Tibial nerve (tissue), 4 donors: ENCODE measurements around the gene NEURL3. TPM values are rescaled to one million over a fixed set of nuclear protein-coding genes. Genes with fewer than 3 reads are reported as not detected.

Experiments
- DNase-seq, 2 donors: peaks; one replicate each; pipeline ENCODE4 v3.0.0-alpha.2; 2019; ENCODE audit warnings: low spot score in 2 of 2
- H3K27ac ChIP-seq, 4 donors: fragments of 200-600 bp; sonication (generic) in 3 of 4; one replicate each; pipeline ENCODE4 v1.5.1; 2017 to 2019; ENCODE audit warnings: mild to moderate bottlenecking in 1 of 4
- H3K27me3 ChIP-seq, 2 donors: fragments of 200-600 bp; sonication (generic) in 1 of 2; one replicate each; pipeline versions ENCODE4 v1.5.1 to v1.6.0; 2017 to 2019
- H3K36me3 ChIP-seq, 3 donors: fragments of 200-600 bp; sonication (generic); one replicate each; pipeline ENCODE4 v1.5.1; 2018 to 2019
- H3K4me1 ChIP-seq, 4 donors: fragments of 200-600 bp; sonication (generic) in 3 of 4; one replicate each; pipeline ENCODE4 v1.5.1; 2017 to 2019
- H3K4me3 ChIP-seq, 4 donors: fragments of 200-600 bp; sonication (generic) in 3 of 4; one replicate each; pipeline ENCODE4 v1.5.1; 2017 to 2019; ENCODE audit warnings: mild to moderate bottlenecking in 1 of 4, moderate library complexity in 1 of 4
- H3K9me3 ChIP-seq, 4 donors: fragments of 200-600 bp; sonication (generic) in 3 of 4; one replicate each; pipeline ENCODE4 v1.5.1; 2017 to 2019
- CTCF ChIP-seq, 5 experiments: fragments of 200-600 bp in 3 of 5; fragments of 450-650 bp in 2 of 5; sonication (generic) in 3 of 5; IDR thresholded peaks; one replicate each; pipeline ENCODE4 v1.5.1; 2016 to 2019; ENCODE audit warnings: antibody characterized with exemption in 5 of 5, mild to moderate bottlenecking in 3 of 5, moderate library complexity in 2 of 5
- EP300 ChIP-seq, 2 donors: sonication (generic); formaldehyde crosslinking; IDR thresholded peaks; one replicate each; pipeline ENCODE4 v1.6.1; 2017; ENCODE audit warnings: antibody characterized with exemption in 2 of 2, mild to moderate bottlenecking in 1 of 2
- POLR2A ChIP-seq, 2 donors: fragments of 450-650 bp; IDR thresholded peaks; one replicate each; pipeline ENCODE4 v1.6.1; 2017; ENCODE audit warnings: antibody characterized with exemption in 2 of 2, mild to moderate bottlenecking in 2 of 2, moderate library complexity in 2 of 2
- WGBS, 2 donors: methylation state at CpG; one replicate each; pipeline ENCODE4 v1.1.5; 2018; 5-methylcytosine and 5-hydroxymethylcytosine counted together
- total RNA-seq, 4 donors: library from RNA; depleted of rRNA; stranded (reverse); fragments of >200 nt; gene quantifications; one replicate each; pipeline ENCODE4 v1.1.0, GENCODE V29; 2016

Gene NEURL3
- total RNA-seq, 4 donors from 2014 or later, result 1.5 TPM; not detected in 3

DNA sequence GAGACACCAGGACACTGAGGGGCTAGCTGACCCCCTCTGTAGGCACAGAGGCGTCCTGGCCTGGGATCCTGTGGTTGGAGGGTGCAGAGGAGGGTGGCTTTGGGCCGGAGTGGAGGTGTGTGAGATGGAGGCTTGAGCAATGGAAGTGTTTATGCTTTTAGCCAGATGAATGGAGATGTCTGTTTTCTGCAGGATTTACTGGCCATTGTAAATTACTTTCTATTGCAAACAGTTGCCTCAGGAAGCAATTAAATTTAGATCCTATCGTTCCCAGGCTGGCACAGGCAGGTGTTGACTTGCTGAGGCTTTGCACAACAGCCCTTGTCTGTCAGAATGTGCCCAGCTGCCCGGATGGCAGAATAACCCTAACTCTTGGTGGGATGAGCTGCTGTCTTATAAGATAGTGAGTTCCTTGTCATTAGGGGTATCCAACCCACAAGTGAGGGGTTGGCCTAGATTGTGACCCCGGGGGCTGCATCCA lies 29.6 kb upstream of the NEURL3 start:
- Histone ChIP-seq H3K4me3 (no peak overlapping the region), H3K4me1 (peaks cover 6 to 87% (median 58%) of the 10 kb centered on the region in 4 donors), H3K27ac (peak overlapping the region in 3 of 4 donors; percentile 82 to 94 (median 89)), H3K27me3 (no peaks in the 10 kb centered on the region), H3K9me3 (no peaks in the 10 kb centered on the region), H3K36me3 (no peaks in the 10 kb centered on the region)
- TF ChIP-seq POLR2A (IDR thresholded peaks at IDR 0.05), result no peak
- TF ChIP-seq EP300 (IDR thresholded peaks at IDR 0.05), result no peak
- TF ChIP-seq CTCF (IDR thresholded peaks at IDR 0.05), result no peak
- WGBS, 2 donors, result 52 to 60% methylated on average over 4 to 5 of the region's 5 CpGs
- no peak for DNase-seq

- Histone ChIP-seq H3K9me3 (no peaks in the 10 kb centered on the region), H3K4me3 (no peak overlapping the region), H3K27me3 (no peaks in the 10 kb centered on the region), H3K36me3 (no peaks in the 10 kb centered on the region), H3K4me1 (peaks cover 6 to 87% (median 53%) of the 10 kb centered on the region in 4 donors), H3K27ac (peak overlapping the region; percentile 82 to 94 (median 90))
- TF ChIP-seq EP300 (IDR thresholded peaks at IDR 0.05), result no peak
- no peak for DNase-seq
- WGBS, 2 donors, result 35 to 40% methylated on average over 4 of the region's 4 CpGs
Measured at GRCh38 chr2:96534141-96534540, 29.0 kb upstream of the NEURL3 start.

DNA sequence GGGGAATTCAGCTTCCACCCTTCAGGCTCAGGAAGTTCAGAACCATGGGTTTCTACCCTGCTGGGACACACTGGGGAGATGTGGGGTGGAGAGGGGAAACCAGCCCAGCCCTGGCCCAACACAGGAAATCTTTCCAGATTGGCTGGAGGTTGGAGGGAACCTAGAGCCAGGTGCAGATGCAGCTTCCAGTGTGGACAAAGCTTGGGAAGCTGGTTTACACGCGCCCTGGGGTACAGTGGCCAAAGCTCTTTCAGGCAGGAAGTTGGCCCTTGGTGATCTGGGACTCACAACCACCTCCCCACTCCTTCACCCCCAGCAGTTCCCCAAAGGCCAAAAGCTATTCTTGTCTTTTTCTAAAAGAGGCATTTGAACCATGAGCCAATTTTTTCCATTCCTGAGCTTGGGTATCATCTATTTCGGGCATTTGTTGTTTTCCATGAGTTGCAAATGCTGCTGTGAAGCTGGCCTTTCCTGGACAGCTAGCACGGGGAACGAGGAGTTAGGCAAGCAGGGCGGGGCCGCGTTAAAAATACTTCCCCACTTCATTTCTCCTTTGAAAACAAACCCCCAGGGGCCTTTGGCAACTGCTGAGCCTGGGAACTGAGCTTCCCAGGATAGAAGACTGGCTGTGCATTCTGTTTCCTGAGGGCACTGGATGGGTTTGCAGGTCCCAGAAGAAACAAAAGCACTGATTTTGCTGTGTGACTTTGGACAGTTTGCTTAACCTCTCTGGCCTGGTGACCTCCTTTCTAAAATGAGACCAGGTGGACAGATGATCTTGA lies 28.3 kb upstream of the NEURL3 start:
- H3K4me3 ChIP-seq, result no peak overlapping the region
- WGBS, 2 donors, result 18 to 26% methylated on average over 8 of the region's 8 CpGs
- H3K27ac ChIP-seq, result peak overlapping the region; percentile 82 to 94 (median 90)
- no peaks in the 10 kb centered on the region for H3K27me3 ChIP-seq
- peak; percentile 81 to 88 for DNase-seq
- no peaks in the 10 kb centered on the region for H3K36me3 ChIP-seq
- H3K4me1 ChIP-seq, result peaks cover 6 to 87% (median 52%) of the 10 kb centered on the region in 4 donors
- TF ChIP-seq CTCF (IDR thresholded peaks at IDR 0.05), result peak in 2 of 5 experiments; percentile 8 to 9
- peak in 1 of 2 donors; percentile 32 for TF ChIP-seq POLR2A (IDR thresholded peaks at IDR 0.05)
- peak; percentile 93 to 95 for TF ChIP-seq EP300 (IDR thresholded peaks at IDR 0.05)
- H3K9me3 ChIP-seq, result no peaks in the 10 kb centered on the region

- Histone ChIP-seq H3K4me1 (peaks cover 6 to 87% (median 57%) of the 10 kb centered on the region in 4 donors), H3K27ac (peak overlapping the region; percentile 82 to 94 (median 90)), H3K36me3 (no peaks in the 10 kb centered on the region), H3K4me3 (no peak overlapping the region), H3K27me3 (no peaks in the 10 kb centered on the region), H3K9me3 (no peaks in the 10 kb centered on the region)
- WGBS, 2 donors, result 72 to 75% methylated on average over 7 of the region's 7 CpGs
- TF ChIP-seq EP300 (IDR thresholded peaks at IDR 0.05), result no peak
- TF ChIP-seq POLR2A (IDR thresholded peaks at IDR 0.05), result no peak
- no peak for TF ChIP-seq CTCF (IDR thresholded peaks at IDR 0.05)
- no peak for DNase-seq
Measured at GRCh38 chr2:96532641-96533291, 27.6 kb upstream of the NEURL3 start.

DNA sequence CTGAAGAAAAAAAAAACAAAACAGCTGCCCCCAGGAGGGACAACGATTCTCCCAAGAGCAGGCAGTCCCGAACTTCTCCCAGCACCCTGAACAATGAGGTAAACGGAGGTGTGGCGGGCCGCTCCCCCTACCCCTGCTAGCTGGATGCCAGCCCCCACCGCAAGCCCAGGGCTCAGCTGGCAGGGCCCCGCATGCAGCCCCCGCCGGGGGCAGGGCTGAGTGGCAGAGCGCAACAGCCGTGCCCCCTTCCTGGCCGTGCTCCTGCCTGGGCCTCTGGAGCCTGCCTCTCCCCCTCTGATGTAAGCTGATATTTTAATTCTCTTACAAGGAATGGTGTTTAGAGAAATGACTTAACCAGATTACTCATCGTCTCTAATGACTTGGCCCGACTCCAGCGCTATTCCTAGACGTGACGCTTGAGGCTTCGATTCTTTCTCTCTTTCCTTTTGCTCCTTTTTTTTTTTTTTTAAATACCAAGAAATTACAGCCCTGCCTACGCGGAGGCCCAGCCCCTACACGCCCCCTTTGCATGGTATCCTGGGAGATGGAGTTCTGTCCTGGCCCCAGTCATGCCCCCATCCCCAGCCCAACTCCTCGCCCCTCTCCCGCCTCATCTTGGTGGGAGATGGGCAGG lies 26.8 kb upstream of the NEURL3 start:
- WGBS, 2 donors, result 7% methylated on average over 20 to 23 of the region's 23 CpGs

More for the DNA sequence above, 26.8 kb upstream of the NEURL3 start:
- peak; percentile 97 to 100 for DNase-seq
- Histone ChIP-seq H3K36me3 (no peaks in the 10 kb centered on the region), H3K4me3 (peak overlapping the region; percentile 13 to 39 (median 29)), H3K27me3 (no peaks in the 10 kb centered on the region), H3K9me3 (no peaks in the 10 kb centered on the region), H3K4me1 (peaks cover 6 to 86% (median 55%) of the 10 kb centered on the region in 4 donors), H3K27ac (peak overlapping the region; percentile 82 to 94 (median 90))
- TF ChIP-seq POLR2A (IDR thresholded peaks at IDR 0.05) (peak; percentile 25 to 70), CTCF (IDR thresholded peaks at IDR 0.05) (no peak), EP300 (IDR thresholded peaks at IDR 0.05) (peak; percentile 94 to 96)
